Gastrocnemius medialis (tissue), 4 donors: ENCODE measurements around the gene ATL1. TPM values are rescaled to one million over a fixed set of nuclear protein-coding genes. Genes with fewer than 3 reads are reported as not detected.

ENCODE experiments used
- ATAC-seq, 2 donors: fragments of 150-250 bp; one replicate each; pipeline ENCODE4 v1.9.1; 2016
- DNase-seq, 2 donors: peaks; one replicate each; pipeline ENCODE4 v3.0.0-alpha.2; 2019
- H3K27ac ChIP-seq, 4 donors: fragments of 200-600 bp; sonication (generic); 1 replicate in 1 of 4; 2 replicates in 3 of 4; pipeline ENCODE4 v1.5.1; 2016 to 2018; ENCODE audit warnings: mild to moderate bottlenecking in 2 of 4, moderate library complexity in 1 of 4
- H3K27me3 ChIP-seq, 3 donors: fragments of 200-600 bp; sonication (generic) in 2 of 3; 1 replicate in 1 of 3; 2 replicates in 2 of 3; pipeline versions ENCODE4 v1.5.1 to v1.6.0; 2016 to 2019; ENCODE audit warnings: mild to moderate bottlenecking in 1 of 3, moderate library complexity in 1 of 3
- H3K36me3 ChIP-seq, 2 donors: fragments of 200-600 bp; sonication (generic) in 1 of 2; one replicate each; pipeline ENCODE4 v1.5.1; 2017 to 2018
- H3K4me1 ChIP-seq, 2 donors: fragments of 200-600 bp; sonication (generic) in 1 of 2; one replicate each; pipeline ENCODE4 v1.5.1; 2016 to 2017; ENCODE audit warnings: mild to moderate bottlenecking in 2 of 2
- H3K4me3 ChIP-seq, 4 donors: fragments of 200-600 bp; sonication (generic) in 3 of 4; 1 replicate in 1 of 4; 2 replicates in 3 of 4; pipeline ENCODE4 v1.5.1; 2016 to 2019; ENCODE audit warnings: mild to moderate bottlenecking in 2 of 4
- H3K9me3 ChIP-seq, 3 donors: fragments of 200-600 bp; sonication (generic) in 2 of 3; 1 replicate in 1 of 3; 2 replicates in 2 of 3; pipeline ENCODE4 v1.5.1; 2016 to 2019
- CTCF ChIP-seq, 5 experiments: fragments of 450-650 bp in 3 of 5; fragments of 200-600 bp in 2 of 5; sonication (generic) in 2 of 5; IDR thresholded peaks in 4 of 5; conservative IDR thresholded peaks in 1 of 5; 1 replicate in 4 of 5; 2 replicates in 1 of 5; pipeline ENCODE4 v1.5.1; 2016 to 2019; ENCODE audit warnings: antibody characterized with exemption in 5 of 5, mild to moderate bottlenecking in 3 of 5, moderate library complexity in 3 of 5
- POLR2A ChIP-seq, 2 donors: fragments of 450-650 bp; IDR thresholded peaks; one replicate each; pipeline ENCODE4 v1.6.1; 2017; ENCODE audit warnings: antibody characterized with exemption in 2 of 2, mild to moderate bottlenecking in 2 of 2, moderate library complexity in 2 of 2
- in situ Hi-C, 4 donors: fragments of 200-750 bp; cut with MboI; loops; one replicate each; pipeline versions ENCODE4 v1.15.0 to v1.8.0; 2017; ENCODE audit warnings: low sequenced_read_pairs in 4 of 4
- intact Hi-C: fragments of 100-400 bp; cut with DNase I; formaldehyde crosslinking; loops from one replicate; pipeline ENCODE4 v1.15.1; 2023; ENCODE audit warnings: low total_unique reads
- total RNA-seq, 4 donors: library from RNA; depleted of rRNA; stranded (reverse); fragments of >200 nt; gene quantifications; one replicate each; pipeline versions ENCODE4 v1.1.0 to v1.2.3, GENCODE V29; 2016

Gene ATL1
- total RNA-seq, 4 donors from 2014 or later = 0.15 to 1.3 (median 0.58) TPM

GRCh38 chr14:50524731-50525515, 35.0 kb upstream of the ATL1 start:
- in situ Hi-C loops = loop anchor here in 3 of 4 donors (5.0 to 25.0 kb wide), 3 partner anchors 200 to 663 kb away; partner anchors contain the start of gene NEMF (in 2 of the 3)
- Histone ChIP-seq H3K27me3 (no peaks in the 10 kb centered on the region), H3K4me1 (peaks cover 3 to 6% of the 10 kb centered on the region in 2 donors), H3K4me3 (no peak overlapping the region), H3K9me3 (no peaks in the 10 kb centered on the region), H3K27ac (no peak overlapping the region), H3K36me3 (no peaks in the 10 kb centered on the region)
- TF ChIP-seq POLR2A (IDR thresholded peaks at IDR 0.05) = no peak
- no peak for TF ChIP-seq CTCF (IDR thresholded peaks at IDR 0.05 in 4 of 5, conservative IDR thresholded peaks at IDR 0.05 in 1 of 5)
- intact Hi-C loops = no loop called here
- no peak for DNase-seq
- ATAC-seq = no peak

- H3K4me3 ChIP-seq = no peak overlapping the region
- no peak for TF ChIP-seq CTCF (IDR thresholded peaks at IDR 0.05 in 4 of 5, conservative IDR thresholded peaks at IDR 0.05 in 1 of 5)
- no peak for TF ChIP-seq POLR2A (IDR thresholded peaks at IDR 0.05)
- no peak for DNase-seq
- in situ Hi-C loops = loop anchor here in 3 of 4 donors (5.0 to 25.0 kb wide), 3 partner anchors 203 to 666 kb away; partner anchors contain the start of gene NEMF (in 2 of the 3)
- no peaks in the 10 kb centered on the region for H3K36me3 ChIP-seq
- no peak for ATAC-seq
- intact Hi-C loops = no loop called here
- no peaks in the 10 kb centered on the region for H3K9me3 ChIP-seq
- no peaks in the 10 kb centered on the region for H3K27me3 ChIP-seq
- H3K4me1 ChIP-seq = peaks cover 18 to 25% of the 10 kb centered on the region in 2 donors
- H3K27ac ChIP-seq = no peak overlapping the region
These were observed 31.9 kb upstream of the ATL1 start for GRCh38 chr14:50528000-50528399.

GRCh38 chr14:50529288-50530179, 30.4 kb upstream of the ATL1 start:
- in situ Hi-C loops = loop anchor here (5.0 to 25.0 kb wide), 3 partner anchors 205 to 667 kb away; partner anchors contain the start of gene NEMF (in 2 of the 4)
- H3K9me3 ChIP-seq = no peaks in the 10 kb centered on the region
- no peaks in the 10 kb centered on the region for H3K27me3 ChIP-seq
- DNase-seq (no peak), ATAC-seq (no peak)
- peaks cover 21 to 29% of the 10 kb centered on the region in 2 donors for H3K4me1 ChIP-seq
- no peak overlapping the region for H3K27ac ChIP-seq
- intact Hi-C loops = loop anchor here (5.0 to 10.0 kb wide), 3 partner anchors 138 to 665 kb away; partner anchors contain the start of gene SAV1
- no peaks in the 10 kb centered on the region for H3K36me3 ChIP-seq
- no peak overlapping the region for H3K4me3 ChIP-seq
- no peak for TF ChIP-seq POLR2A (IDR thresholded peaks at IDR 0.05)

- H3K27me3 ChIP-seq = no peaks in the 10 kb centered on the region
- in situ Hi-C loops = loop anchor here in 3 of 4 donors (5.0 to 25.0 kb wide), 2 partner anchors 208 to 668 kb away; partner anchors contain the start of gene NEMF (in 2 of the 3)
- DNase-seq = no peak
- no peak for ATAC-seq
- H3K9me3 ChIP-seq = no peaks in the 10 kb centered on the region
- H3K36me3 ChIP-seq = no peaks in the 10 kb centered on the region
- no peak for TF ChIP-seq CTCF (IDR thresholded peaks at IDR 0.05 in 4 of 5, conservative IDR thresholded peaks at IDR 0.05 in 1 of 5)
- TF ChIP-seq POLR2A (IDR thresholded peaks at IDR 0.05) = no peak
- H3K4me1 ChIP-seq = peaks cover 21 to 29% of the 10 kb centered on the region in 2 donors
- intact Hi-C loops = loop anchor here (5.0 to 10.0 kb wide), 3 partner anchors 137 to 666 kb away; partner anchors contain the start of gene SAV1
- no peak overlapping the region for H3K27ac ChIP-seq
- peak overlapping the region in 1 of 4 donors; percentile 87 for H3K4me3 ChIP-seq
These were observed 29.6 kb upstream of the ATL1 start for GRCh38 chr14:50530358-50530757.
